Stimulated activated CD4-positive, alpha-beta T cell treated with anti-CD3 and anti-CD28 coated beads, Interleukin-15, amount 100 ng/mL, for 24 hours (primary cell): Measurements from ENCODE around the gene DR1.
A peak's percentile ranks its signal among the peaks of the same experiment; 100 is the strongest.
"Not testable (repeated sequence)": the region's sequence is repeated elsewhere in the genome, so short reads cannot be mapped to it uniquely, and the experiment has no call there.

Experiments
- DNase-seq: peaks from one replicate; pipeline ENCODE4 v3.0.0-alpha.2; 2020

DR1 gene

GRCh38 chr1:93344484-93344883, 1.2 kb upstream of the DR1 start:
- DNase-seq = no peak

GRCh38 chr1:93344886-93345632, 648 bp upstream of the DR1 start:
- peak; percentile 17 for DNase-seq

GRCh38 chr1:93346421-93346993, 800 bp downstream of the DR1 start:
- DNase-seq = peak; percentile 37

GRCh38 chr1:93347334-93347899, 1.7 kb downstream of the DR1 start:
- DNase-seq = no peak

- no peak for DNase-seq
Measured at GRCh38 chr1:93348104-93348728, 2.5 kb downstream of the DR1 start.

GRCh38 chr1:93349231-93350135, 3.8 kb downstream of the DR1 start:
- no peak for DNase-seq

GRCh38 chr1:93350322-93350721, 4.6 kb downstream of the DR1 start:
- no peak for DNase-seq

GRCh38 chr1:93350875-93351274, 5.2 kb downstream of the DR1 start:
- DNase-seq = no peak

- not testable (repeated sequence) for DNase-seq
Measured at GRCh38 chr1:93351346-93351745, 5.6 kb downstream of the DR1 start.

GRCh38 chr1:93352376-93352775, 6.7 kb downstream of the DR1 start:
- DNase-seq = no peak

GRCh38 chr1:93353286-93353685, 7.6 kb downstream of the DR1 start:
- DNase-seq = no peak

GRCh38 chr1:93354749-93355148, 9.0 kb downstream of the DR1 start:
- DNase-seq = no peak

GRCh38 chr1:93357242-93357641, 11.5 kb downstream of the DR1 start:
- no peak for DNase-seq

GRCh38 chr1:93358293-93358692, 12.6 kb downstream of the DR1 start:
- no peak for DNase-seq

GRCh38 chr1:93360111-93360510, 14.4 kb downstream of the DR1 start:
- no peak for DNase-seq

- DNase-seq = no peak
Measured at GRCh38 chr1:93362237-93362636, 16.5 kb downstream of the DR1 start.

- DNase-seq = no peak
Measured at GRCh38 chr1:93365813-93366212, 20.1 kb downstream of the DR1 start.

GRCh38 chr1:93369734-93370133, 24.0 kb downstream of the DR1 start:
- DNase-seq = no peak

- no peak for DNase-seq
Measured at GRCh38 chr1:93374334-93375106, 28.8 kb downstream of the DR1 start.

- no peak for DNase-seq
Measured at GRCh38 chr1:93384656-93385055, 38.9 kb downstream of the DR1 start.

- DNase-seq = not testable (repeated sequence)
Measured at GRCh38 chr1:93386268-93386667, 40.6 kb downstream of the DR1 start.

- DNase-seq = no peak
Measured at GRCh38 chr1:93394514-93394913, 48.8 kb downstream of the DR1 start.
